Astrocyte of the spinal cord (primary cell): ENCODE measurements around the gene CDNF.

Experiments
- DNase-seq: peaks from one replicate; pipeline ENCODE4 v3.0.0; 2011; ENCODE audit warnings: low read depth, low spot score
- H3K4me3 ChIP-seq: 2 replicates; pipeline ENCODE4 v1.5.1; 2011; ENCODE audit warnings: low read depth, mild to moderate bottlenecking, low read length, moderate library complexity
- in situ Hi-C: cut with HindIII; loops from 2 replicates; pipeline ENCODE4 v1.10.0; 2017; ENCODE audit warnings: low sequenced_read_pairs
- TF ChIP-seq, protein P1 (sequence below): IDR thresholded peaks from 2 replicates; pipeline ENCODE4 v1.5.1; 2012; ENCODE audit warnings: low read depth, mild to moderate bottlenecking, low read length, inconsistent platforms

CDNF gene

GRCh38 chr10:14815681-14816080 is 22.2 kb downstream of the CDNF start:
- no peak for DNase-seq
- in situ Hi-C loops: no loop called here
- no peak overlapping the region for H3K4me3 ChIP-seq
- TF ChIP-seq, protein P1, sequence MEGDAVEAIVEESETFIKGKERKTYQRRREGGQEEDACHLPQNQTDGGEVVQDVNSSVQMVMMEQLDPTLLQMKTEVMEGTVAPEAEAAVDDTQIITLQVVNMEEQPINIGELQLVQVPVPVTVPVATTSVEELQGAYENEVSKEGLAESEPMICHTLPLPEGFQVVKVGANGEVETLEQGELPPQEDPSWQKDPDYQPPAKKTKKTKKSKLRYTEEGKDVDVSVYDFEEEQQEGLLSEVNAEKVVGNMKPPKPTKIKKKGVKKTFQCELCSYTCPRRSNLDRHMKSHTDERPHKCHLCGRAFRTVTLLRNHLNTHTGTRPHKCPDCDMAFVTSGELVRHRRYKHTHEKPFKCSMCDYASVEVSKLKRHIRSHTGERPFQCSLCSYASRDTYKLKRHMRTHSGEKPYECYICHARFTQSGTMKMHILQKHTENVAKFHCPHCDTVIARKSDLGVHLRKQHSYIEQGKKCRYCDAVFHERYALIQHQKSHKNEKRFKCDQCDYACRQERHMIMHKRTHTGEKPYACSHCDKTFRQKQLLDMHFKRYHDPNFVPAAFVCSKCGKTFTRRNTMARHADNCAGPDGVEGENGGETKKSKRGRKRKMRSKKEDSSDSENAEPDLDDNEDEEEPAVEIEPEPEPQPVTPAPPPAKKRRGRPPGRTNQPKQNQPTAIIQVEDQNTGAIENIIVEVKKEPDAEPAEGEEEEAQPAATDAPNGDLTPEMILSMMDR: no peak

DNA sequence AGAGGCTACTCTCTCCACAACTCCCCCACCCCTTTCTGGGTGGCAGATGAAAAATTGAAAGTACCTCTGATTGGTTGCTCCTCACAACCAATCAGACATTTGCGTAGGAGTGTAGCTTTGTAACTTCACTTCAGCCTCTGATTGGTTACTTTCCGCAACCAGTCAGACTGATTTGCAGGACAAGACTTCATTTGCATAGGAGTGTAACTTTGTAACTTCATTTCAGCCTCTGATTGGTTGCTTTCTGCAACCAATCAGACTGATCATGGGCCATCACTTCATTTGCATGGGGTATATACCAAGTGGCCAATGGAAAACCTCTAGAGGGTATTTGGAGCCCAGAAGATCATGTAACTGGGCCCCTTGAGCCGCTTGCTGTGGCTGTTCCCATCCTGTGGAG is 25.6 kb downstream of the CDNF start:
- no peak overlapping the region for H3K4me3 ChIP-seq
- TF ChIP-seq, protein P1: no peak
- DNase-seq: no peak
- in situ Hi-C loops: no loop called here

GRCh38 chr10:14810969-14811953 is 26.6 kb downstream of the CDNF start:
- TF ChIP-seq, protein P1: no peak
- H3K4me3 ChIP-seq: no peak overlapping the region
- no peak for DNase-seq
- in situ Hi-C loops: no loop called here

GRCh38 chr10:14806318-14806717 is 31.5 kb downstream of the CDNF start:
- TF ChIP-seq, protein P1: no peak
- no peak for DNase-seq
- no peak overlapping the region for H3K4me3 ChIP-seq
- in situ Hi-C loops: no loop called here

DNA sequence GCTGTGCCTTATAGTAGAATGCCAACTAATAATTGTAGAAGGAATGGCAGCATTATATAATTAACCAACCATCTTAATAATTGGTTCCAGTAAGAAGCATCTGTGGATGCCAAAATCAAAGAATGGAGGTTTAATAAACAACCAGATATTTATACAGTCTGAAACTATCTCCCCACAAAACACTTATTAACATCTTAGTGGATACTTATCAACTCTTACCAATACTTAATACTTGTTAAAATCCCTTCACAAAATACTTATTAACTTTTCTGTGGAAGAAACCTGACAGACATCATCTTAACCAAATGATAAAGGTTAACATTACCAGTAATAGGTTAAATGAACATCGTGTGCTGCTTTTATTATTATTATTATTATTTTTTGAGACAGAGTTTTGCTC is 34.0 kb downstream of the CDNF start:
- in situ Hi-C loops: no loop called here
- TF ChIP-seq, protein P1: no peak
- DNase-seq: no peak
- no peak overlapping the region for H3K4me3 ChIP-seq

- TF ChIP-seq, protein P1: no peak
- in situ Hi-C loops: no loop called here
- H3K4me3 ChIP-seq: no peak overlapping the region
- DNase-seq: no peak
These were observed 36.1 kb downstream of the CDNF start for GRCh38 chr10:14801723-14802122.
